Islet precursor cell (in vitro differentiated cells): ENCODE data around the gene SV2A.
"Not testable (repeated sequence)": the region's sequence is repeated elsewhere in the genome, so short reads cannot be mapped to it uniquely, and the experiment has no call there.

ENCODE experiments used
- DNase-seq: peaks from one replicate; pipeline ENCODE4 v3.0.0-alpha.2; 2018

SV2A gene, protein sequence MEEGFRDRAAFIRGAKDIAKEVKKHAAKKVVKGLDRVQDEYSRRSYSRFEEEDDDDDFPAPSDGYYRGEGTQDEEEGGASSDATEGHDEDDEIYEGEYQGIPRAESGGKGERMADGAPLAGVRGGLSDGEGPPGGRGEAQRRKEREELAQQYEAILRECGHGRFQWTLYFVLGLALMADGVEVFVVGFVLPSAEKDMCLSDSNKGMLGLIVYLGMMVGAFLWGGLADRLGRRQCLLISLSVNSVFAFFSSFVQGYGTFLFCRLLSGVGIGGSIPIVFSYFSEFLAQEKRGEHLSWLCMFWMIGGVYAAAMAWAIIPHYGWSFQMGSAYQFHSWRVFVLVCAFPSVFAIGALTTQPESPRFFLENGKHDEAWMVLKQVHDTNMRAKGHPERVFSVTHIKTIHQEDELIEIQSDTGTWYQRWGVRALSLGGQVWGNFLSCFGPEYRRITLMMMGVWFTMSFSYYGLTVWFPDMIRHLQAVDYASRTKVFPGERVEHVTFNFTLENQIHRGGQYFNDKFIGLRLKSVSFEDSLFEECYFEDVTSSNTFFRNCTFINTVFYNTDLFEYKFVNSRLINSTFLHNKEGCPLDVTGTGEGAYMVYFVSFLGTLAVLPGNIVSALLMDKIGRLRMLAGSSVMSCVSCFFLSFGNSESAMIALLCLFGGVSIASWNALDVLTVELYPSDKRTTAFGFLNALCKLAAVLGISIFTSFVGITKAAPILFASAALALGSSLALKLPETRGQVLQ

DNA sequence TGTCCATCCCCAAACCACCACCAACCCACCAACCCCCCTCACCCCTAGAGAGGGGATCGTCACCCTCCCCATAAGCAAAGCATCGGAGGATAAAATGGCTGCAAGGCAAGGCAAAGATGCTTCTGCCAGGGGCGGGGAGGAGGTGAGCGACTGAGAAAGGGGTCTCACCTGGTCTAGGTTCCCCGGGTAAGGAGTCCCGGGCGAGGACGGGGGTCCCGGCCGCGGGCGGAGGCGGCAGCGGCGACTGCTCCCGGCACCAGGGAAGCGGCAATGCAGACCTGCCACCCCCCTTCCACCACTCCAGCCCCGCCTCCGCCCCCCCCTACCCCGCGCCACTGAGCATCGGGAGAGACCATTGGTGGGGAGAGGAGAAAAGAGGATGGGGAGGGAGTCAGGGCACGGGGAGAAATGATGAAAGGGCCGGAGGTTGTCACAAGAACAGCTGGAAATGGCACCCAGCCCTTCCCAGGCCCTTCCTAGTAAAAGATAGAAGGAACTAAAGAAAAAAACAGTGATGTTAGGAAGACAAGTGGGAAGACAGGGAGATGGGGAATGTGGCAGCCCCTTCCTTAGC lies at the start of gene SV2A:
TSS of gene SV2A (minus strand) at position 274 of the 574 bp plus-strand sequence. CDS start 4,004 bp downstream, outside the sequence.
- DNase-seq = peak; percentile 91

DNA sequence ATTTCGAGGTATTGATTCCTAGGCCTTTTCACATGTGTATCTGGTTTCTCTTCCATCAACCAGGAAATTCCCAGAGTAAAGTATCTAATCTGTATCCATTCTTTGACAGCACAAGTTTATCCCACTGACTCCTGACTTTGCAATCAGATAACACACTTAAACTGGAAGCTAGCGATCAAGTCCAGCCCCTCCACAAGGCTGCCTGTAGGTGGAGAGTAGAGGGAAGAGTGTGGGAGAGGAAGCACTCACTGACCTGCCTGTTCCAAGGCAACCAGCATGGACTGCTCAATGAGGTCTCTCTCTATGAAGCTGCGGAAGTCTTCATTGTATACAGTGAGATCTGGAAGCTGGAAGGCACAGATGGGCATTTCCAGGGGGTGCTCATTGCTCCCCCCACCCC lies 49.4 kb upstream of the SV2A start:
- no peak for DNase-seq

DNA sequence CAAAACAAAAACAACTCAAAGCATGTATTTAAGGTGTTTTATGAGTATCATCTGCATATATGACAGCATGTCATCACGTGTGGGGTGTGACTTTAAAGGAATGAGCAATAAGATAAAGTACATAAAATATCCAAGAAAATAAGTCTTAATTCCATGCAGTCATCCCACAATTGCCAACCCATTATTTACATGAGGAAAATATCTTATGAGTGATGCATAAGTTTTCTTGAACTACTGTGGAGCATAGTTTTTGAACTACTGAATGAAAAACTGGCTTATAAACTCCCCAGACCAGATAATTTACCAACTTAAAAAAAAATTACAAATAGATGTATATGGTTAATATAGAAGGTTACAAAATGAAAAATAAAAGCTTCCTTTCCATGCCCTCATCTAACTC lies 48.8 kb upstream of the SV2A start:
- no peak for DNase-seq

DNA sequence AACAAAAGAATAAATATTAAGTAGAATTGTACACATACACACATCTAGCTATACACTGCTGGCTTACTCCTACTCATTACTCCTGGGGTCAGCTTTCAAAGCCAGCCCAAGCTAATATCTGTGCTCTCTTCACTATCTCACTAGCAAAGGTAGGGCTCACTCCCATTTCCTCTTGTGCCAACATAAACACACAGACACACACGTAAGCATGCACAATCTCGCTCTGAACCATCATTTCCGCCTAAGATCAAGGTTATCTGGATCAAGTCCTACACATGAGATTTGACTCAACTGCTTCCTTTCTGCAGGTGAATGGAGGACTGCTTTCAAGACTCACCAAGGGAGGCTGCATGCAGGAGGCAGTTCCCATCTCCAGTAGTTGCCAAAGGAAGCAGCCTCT lies 47.8 kb upstream of the SV2A start:
- DNase-seq = no peak

DNA sequence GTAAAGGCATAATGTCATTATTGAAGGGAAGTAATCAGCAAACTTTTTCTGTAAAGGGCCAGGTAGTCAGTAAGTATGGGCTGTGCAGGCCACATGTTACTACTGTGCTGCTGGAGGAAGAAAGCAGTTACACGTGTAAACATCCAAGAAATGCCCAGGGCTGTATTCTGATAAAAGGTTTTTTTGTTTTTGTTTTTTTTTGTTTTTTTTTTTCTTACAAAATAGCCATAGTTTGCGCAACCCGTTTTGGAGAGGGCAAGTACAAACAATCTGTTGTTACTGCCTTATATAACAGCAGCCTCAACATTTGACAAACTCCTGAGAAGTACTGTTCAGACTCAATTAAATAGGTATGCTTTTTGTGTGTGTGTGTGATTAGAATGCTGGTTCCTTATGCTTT lies 45.7 kb upstream of the SV2A start:
- no peak for DNase-seq

DNA sequence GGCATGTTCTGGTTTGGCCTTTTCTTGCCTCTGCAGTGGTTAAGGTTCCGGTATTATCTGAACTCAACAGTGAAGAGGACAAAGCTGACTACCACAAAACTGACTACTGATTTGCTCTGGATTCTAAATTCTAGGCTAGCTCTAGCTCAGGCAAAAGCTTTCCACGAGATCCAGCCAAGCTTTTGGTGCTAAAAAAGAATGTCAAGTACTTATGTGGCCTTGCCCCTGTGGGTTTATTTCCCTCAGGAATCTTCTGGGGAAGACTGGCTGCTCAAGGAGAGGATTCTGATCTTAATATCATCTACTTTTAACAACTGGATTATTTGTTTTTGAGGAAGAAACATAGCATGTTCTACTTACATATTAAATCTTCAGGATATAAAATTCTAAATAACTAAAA lies 45.1 kb upstream of the SV2A start:
- no peak for DNase-seq

DNA sequence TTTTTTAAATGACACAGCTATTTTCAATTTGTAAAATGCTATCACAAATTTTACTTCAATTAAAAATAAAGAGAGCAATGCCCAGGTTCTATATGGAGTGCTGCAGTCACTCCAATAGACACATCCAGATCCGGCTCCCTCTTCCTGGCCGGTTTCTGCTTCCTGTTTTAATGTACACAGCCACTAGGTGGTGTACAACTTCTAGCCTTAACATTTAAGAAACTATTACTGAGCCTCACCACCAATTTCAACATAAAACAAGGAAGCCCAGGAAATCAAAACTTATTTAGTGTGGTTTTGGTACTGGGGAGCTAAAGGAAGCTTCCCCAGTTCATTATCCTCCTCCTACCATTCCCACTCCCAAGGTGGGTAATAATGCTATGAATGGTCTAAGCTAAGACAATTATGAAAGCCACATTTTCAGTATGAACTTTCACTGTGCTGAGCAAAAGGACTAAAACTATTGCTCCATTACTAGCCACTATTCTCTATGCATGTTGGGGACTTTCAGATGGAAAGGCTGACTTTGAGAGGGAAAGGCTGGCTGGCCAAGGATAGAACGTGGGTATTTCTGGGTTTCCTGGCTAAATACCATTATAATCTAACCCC lies 44.5 kb upstream of the SV2A start:
- DNase-seq = peak; percentile 76

DNA sequence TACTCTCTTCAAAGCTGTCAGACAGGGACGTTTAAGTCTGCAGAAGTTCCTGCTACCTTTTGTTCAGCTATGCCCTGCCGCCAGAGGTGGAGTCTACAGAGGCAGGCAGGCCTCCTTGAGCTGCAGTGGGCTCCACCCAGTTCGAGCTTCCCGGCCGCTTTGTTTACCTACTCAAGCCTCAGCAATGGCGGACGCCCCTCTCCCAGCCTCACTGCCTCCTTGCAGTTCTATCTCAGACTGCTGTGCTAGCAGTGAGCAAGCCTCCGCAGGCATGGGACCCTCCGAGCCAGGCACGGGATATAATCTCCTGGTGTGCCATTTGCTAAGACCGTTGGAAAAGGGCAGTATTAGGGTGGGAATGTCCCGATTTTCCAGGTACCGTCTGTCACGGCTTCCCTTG lies 39.9 kb upstream of the SV2A start:
- not testable (repeated sequence) for DNase-seq

DNA sequence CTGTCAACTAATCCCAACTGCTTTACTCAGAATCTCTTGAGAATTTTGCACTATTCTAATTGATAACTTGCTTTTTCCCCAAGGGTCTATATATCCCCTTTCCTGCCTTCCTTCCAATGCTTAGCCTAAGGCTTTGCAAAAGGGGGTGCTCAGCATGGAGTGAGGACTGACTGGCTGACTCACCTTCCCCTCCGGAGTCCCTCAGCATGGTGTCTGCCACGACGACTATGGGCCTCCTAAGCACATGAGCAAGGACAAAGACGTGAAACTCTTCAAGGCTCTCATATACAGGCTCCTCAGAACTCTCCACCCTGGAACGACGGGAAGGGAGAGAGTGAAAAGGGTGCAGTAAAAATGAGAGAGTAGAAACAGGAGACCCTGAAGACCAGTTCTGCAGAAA lies 32.3 kb upstream of the SV2A start:
- DNase-seq = no peak

DNA sequence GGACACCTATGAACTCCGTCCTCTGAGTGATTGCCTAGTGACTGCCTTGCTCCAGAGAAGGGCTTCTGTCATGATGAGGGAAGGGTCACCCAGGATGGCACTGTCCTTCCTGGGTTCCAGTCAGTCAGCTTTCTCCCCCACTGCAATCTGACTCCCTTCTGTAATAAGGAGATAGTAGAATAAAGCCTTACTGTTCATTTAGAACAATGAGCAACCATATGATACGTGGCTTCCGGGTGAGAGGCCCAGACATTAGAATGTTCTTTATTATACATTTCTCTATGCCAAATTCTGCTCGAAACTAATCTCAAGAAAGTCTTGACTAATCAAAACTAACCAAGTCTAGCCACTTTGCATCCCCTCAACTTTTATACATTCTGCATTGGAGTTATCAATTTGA lies 27.6 kb upstream of the SV2A start:
- DNase-seq = no peak

DNA sequence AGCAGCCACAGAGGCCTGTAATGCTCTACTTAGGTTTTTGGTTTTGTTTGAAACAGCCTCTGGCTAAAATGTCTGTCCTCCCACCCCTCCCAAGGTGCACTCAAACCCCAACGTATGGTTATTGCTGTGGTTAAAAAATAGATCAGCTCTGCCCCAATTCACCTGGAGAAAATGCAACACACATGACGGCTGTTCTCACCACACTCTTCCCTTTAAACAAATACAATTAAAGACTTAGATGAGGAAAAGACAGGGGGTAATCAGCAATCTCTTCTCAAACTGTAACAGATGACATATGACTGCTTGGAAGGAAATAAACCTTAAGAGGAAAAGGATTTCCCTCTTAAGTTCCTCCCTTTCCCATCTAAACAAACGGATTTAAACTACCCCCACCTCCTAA lies 25.2 kb upstream of the SV2A start:
- no peak for DNase-seq

DNA sequence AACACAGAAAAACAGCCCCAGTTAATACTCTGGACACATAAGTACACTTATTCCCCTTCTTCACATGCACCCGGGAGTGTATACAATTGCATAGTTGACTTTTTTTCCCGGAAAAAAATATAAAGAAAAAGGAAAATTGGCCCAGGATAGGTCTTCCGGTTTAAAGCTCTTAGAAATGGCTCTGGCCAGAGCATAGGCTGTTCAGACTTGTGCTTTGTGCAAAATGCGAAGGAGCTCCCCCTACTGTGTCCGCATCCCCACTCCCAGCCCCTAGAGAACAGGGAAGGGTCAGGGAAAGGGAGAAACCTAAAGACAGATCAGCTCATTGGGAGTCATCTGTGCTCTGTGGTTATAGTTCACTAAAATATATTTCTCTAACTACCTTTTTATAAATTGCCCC lies 24.6 kb upstream of the SV2A start:
- peak; percentile 83 for DNase-seq

DNA sequence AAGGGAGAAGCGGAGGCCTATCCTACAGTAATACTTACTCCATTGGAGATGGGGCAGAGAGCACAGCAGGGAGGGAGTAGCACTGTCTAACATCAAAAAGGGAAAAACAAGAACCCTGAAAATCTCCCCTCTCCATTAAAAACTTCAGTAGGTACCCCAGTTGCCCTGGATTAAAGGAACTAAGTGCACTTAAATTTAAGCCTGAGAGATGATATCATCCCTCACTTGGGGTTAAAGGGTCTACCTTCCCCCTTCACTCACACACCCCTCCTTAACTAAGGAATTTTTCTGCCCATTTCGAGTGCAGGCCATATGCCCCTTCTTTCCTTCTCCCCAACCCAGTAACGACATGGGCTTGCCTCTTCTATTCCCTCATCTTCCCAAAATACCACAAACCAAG lies 22.8 kb upstream of the SV2A start:
- DNase-seq = no peak

DNA sequence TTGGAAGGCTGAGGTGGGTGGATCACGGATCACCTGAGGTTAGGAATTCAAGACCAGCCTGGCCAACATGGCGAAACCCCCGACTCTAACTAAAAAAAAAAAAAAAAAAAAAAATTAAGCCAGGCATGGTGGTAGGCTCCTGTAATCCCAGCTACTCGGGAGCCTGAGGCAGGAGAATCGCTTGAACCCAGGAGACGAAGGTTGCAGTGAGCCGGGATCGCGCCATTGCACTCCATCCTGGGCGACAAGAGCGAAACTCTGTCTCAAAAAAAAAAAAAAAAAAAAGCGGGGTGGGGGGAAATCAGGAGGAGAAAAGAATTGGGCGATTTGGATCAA lies 21.0 kb upstream of the SV2A start:
- not testable (repeated sequence) for DNase-seq

DNA sequence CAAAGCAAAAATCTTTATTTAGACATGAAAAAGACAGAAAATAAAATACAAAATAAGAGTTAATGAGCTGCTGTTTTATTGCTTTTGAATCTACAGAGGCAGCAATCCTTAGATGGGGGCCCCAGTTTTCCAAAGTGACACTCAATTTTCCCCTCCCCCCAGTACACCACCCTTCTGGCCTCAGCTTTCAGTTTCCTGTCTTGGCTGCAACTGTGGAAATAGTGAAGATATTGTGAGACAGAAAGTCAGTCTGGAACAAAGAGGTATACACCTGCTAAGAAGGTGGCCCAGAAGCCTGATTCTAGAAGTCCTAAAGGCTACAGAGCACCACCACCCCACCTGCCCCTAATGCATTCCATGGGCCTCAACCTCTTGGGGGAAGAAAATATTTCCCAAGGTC lies 20.1 kb upstream of the SV2A start:
- DNase-seq = peak; percentile 44

DNA sequence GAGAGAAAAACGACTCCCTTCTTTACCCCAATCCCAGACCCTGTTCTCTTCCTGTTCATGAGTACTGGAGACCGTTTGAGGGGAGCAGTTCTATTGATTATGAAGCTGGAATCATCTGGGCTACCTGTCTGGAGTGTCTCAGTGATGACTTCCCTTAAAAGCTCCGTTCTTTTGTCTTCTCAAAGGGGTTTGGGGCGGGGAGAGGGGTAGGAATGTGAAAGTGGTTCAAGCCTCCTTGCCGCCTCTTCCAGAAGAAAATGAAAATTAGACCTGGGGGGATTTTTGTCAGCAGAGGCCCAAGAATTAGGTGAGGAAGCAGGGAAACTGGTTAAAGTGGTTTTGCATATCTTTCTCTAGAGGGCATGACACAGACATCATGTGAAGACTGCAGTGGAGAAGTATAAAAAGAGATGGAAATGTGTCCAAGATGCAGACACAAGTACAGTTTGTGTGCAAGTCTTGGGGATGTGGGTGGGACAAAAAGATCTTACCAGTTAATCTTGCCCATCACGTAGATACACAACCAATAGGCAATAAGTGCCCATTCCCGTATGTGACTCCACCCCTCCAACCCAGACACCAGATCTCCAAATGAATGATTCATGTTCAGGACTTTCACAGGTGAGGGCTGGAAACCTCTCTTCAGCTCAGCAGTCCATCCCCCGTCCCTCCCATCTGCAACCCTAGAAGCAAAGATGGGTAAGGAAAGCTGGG lies 19.5 kb upstream of the SV2A start:
- DNase-seq = peak; percentile 94

DNA sequence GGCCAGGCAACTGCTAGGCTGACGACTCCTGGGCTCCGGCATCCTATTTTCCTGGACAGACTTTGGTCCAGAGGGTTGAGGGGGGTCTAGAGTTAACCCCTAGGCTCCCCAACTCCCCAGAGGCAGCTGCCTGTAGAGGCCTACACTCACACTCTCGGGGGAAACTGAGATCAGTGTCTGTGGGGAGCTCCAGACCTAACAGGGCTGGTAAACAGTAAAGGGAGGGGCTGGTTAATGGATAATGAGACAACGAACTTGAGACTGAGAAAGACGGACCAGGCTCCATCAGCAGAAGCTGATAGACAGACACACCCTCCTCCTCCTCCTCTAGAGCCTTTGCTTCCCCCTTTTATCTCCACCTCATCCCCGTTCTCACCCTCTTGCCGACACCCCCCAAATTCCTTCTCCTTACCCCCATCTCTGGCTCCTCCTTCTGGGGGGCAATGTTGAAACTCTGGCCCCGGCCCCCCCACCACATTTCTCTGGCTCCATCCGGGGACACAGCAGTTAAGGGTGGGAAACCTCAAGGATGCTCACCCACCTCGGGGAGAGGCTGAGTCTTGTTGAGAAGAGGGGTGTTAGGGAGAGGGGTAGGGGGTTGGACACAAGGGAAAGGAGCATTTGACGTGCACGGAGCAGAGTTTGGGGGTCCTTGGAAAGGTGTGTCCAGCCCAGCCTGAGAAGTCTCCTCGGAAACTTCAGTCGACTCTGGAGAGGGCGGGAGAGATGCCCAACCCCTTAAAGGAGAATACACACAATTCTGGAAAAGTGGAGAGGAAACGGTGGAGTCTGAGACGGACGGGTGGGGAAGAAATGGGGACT lies 18.7 kb upstream of the SV2A start, which contains the start of gene MTMR11:
TSS of gene MTMR11 (minus strand) at position 710 of the 822 bp plus-strand sequence. CDS start at position 478, 232 bp downstream.
- peak; percentile 71 for DNase-seq

DNA sequence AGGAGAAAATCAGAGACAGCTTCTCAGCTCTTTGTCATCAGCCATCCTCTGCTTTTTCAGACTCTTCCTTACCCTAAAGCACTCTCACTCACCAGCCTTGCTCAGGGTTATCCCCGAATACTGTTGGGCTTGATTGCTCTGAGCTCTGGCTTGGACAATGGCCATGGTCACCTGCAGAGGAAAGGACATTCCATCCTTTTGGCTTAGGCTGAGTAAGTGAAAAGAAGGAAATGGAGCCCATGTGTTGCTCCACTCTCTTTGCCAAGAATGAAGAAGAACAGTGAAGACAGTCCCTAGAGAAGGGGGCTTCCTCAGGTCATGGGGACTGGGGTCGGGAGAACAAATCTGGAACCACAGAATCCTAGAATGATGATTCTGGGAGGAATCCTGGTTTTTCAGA lies 16.7 kb upstream of the SV2A start:
- no peak for DNase-seq

DNA sequence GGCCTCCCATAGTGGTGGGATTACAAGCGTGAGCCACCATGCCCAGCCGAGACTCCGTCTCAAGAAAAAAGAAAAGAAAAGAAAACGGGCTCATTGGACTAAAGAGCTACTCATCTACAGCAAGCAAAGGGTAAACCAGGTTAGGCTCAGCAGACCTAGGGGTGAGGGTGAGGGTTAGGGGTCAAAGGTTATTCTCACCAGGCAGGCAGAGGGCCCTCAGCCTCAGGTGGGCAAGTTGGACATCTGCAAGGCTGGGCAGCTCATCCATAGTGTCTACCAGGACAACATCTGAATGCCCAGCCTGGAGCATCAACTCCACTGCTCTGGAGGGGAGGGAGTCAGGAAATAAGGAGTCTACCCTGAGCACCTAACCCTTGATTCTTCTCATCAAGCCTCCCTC lies 15.6 kb upstream of the SV2A start:
- no peak for DNase-seq

DNA sequence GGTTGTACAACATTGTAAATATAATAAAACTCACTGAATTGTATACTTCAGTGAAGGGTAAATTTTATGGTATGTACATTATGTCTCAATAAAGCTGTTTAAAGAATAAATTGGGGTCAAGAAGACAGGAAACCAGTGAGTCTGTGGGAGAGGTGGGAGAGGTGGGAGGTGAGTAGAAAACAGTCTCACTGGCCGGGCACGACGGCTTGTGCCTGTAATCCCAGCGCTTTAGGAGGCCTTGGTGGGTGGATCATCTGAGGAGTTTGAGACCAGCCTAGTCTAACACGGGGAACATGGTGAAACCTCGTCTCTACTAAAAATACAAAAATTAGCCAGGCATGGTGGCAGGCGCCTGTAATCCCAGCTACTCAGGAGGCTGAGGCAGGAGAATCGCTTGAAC lies 14.8 kb upstream of the SV2A start:
- DNase-seq = no peak

DNA sequence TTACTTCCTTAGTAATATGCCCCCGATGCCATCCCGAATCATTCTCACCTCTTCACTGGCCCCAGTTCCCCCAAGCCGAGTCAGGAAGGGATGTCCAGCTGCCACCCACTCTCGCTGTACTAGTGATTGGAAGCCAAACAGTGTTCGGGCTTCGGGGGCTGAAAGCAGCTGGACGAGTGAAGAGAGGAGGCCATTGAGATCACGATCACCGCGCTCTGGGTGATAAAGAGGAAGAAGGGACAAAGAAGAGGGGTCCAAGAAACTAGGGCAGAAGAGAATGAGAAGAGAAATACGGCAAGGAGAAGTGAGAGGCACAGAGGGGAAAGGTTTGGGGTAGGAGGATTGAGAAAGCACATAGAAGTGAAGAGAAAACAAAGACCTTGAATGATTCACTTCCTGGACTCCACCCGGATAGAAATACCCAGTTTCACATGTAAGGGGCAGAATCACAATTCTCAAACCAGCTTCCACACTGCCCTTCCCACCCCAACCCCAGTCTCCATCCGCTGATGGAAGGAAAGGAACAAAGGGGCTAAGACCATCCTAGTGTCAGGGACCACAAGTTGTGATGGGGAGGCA lies 13.7 kb upstream of the SV2A start:
- no peak for DNase-seq

DNA sequence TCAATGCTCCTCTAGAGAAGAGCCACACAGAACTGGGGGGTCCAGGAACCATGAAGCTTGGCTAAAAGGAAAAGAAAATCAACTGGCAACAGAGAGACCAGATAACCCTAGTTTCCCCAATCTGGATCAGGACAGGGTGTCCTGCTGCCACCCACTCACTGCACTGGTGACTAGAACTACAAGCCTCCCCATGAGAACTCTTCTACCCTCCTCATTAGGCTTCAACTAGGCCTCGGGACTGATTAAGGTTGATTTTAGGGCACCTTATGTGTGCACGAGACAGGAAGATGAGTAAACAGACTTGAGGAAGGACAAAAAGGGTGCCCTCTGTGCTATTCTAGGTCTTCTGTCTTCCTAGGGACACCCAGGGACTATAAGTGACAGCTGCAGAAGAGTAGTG lies 12.2 kb upstream of the SV2A start:
- DNase-seq = no peak
